ENCODE data around the gene MCM3AP.
"Not testable (repeated sequence)": the region's sequence is repeated elsewhere in the genome, so short reads cannot be mapped to it uniquely, and the experiment has no call there.

Gene MCM3AP

GRCh38 chr21:46314441-46315020 lies 29.1 kb upstream of the MCM3AP start:
- H3K36me3 ChIP-seq = peaks cover 12% of the 10 kb centered on the region
- no peaks in the 10 kb centered on the region; the same call in 1 of the 2 replicates for H3K4me1 ChIP-seq
- no peak for TF ChIP-seq CTCF (IDR thresholded peaks at IDR 0.05; ENCODE audit: low read depth, low read length)
- no peak overlapping the region for H3K4me3 ChIP-seq (ENCODE audit: low read depth, low read length)
- no peaks in the 10 kb centered on the region for H3K9me3 ChIP-seq
- no peak for DNase-seq
- no peaks in the 10 kb centered on the region for H3K27me3 ChIP-seq

GRCh38 chr21:46312949-46313348 lies 27.5 kb upstream of the MCM3AP start:
- no peak for DNase-seq
- H3K27me3 ChIP-seq = no peaks in the 10 kb centered on the region
- peaks cover 20% of the 10 kb centered on the region for H3K36me3 ChIP-seq
- no peak overlapping the region for H3K4me3 ChIP-seq (ENCODE audit: low read depth, low read length)
- TF ChIP-seq CTCF (IDR thresholded peaks at IDR 0.05; ENCODE audit: low read depth, low read length) = no peak
- no peaks in the 10 kb centered on the region for H3K4me1 ChIP-seq
- H3K9me3 ChIP-seq = no peaks in the 10 kb centered on the region

- DNase-seq = no peak
Measured at GRCh38 chr21:46311568-46311967, 26.2 kb upstream of the MCM3AP start.

GRCh38 chr21:46310260-46310659 lies 24.8 kb upstream of the MCM3AP start:
- peaks cover 21% of the 10 kb centered on the region for H3K36me3 ChIP-seq
- DNase-seq; H3K4me1 ChIP-seq; H3K4me3 ChIP-seq (ENCODE audit: low read depth, low read length); H3K27me3 ChIP-seq; H3K9me3 ChIP-seq: not testable (repeated sequence)

More at GRCh38 chr21:46311568-46311967, 26.2 kb upstream of the MCM3AP start:
- peaks cover 22% of the 10 kb centered on the region for H3K36me3 ChIP-seq
- H3K4me1 ChIP-seq = no peaks in the 10 kb centered on the region
- H3K4me3 ChIP-seq (ENCODE audit: low read depth, low read length) = no peak overlapping the region
- TF ChIP-seq CTCF (IDR thresholded peaks at IDR 0.05; ENCODE audit: low read depth, low read length) = no peak
- no peaks in the 10 kb centered on the region for H3K9me3 ChIP-seq
- no peaks in the 10 kb centered on the region for H3K27me3 ChIP-seq

- no peaks in the 10 kb centered on the region for H3K4me1 ChIP-seq
- H3K36me3 ChIP-seq = peaks cover 16% of the 10 kb centered on the region
- H3K27me3 ChIP-seq = no peaks in the 10 kb centered on the region
- no peak overlapping the region for H3K4me3 ChIP-seq (ENCODE audit: low read depth, low read length)
- TF ChIP-seq CTCF (IDR thresholded peaks at IDR 0.05; ENCODE audit: low read depth, low read length) = no peak
- DNase-seq = no peak
- H3K9me3 ChIP-seq = no peaks in the 10 kb centered on the region
Measured at GRCh38 chr21:46308431-46308830, 23.0 kb upstream of the MCM3AP start.

- TF ChIP-seq CTCF (IDR thresholded peaks at IDR 0.05; ENCODE audit: low read depth, low read length) = no peak
- no peak overlapping the region for H3K4me3 ChIP-seq (ENCODE audit: low read depth, low read length)
- H3K36me3 ChIP-seq = peaks cover 14% of the 10 kb centered on the region
- no peak for DNase-seq
- H3K4me1 ChIP-seq = no peaks in the 10 kb centered on the region
- no peaks in the 10 kb centered on the region for H3K27me3 ChIP-seq
- H3K9me3 ChIP-seq = no peaks in the 10 kb centered on the region
Measured at GRCh38 chr21:46307625-46308024, 22.2 kb upstream of the MCM3AP start.

GRCh38 chr21:46304955-46305354 lies 19.5 kb upstream of the MCM3AP start:
- H3K4me1 ChIP-seq = no peaks in the 10 kb centered on the region
- H3K9me3 ChIP-seq = no peaks in the 10 kb centered on the region
- TF ChIP-seq CTCF (IDR thresholded peaks at IDR 0.05; ENCODE audit: low read depth, low read length) = no peak
- no peak for DNase-seq
- peaks cover 29% of the 10 kb centered on the region for H3K36me3 ChIP-seq
- H3K27me3 ChIP-seq = no peaks in the 10 kb centered on the region
- H3K4me3 ChIP-seq (ENCODE audit: low read depth, low read length) = no peak overlapping the region

All from BE2C (cell line).